HS-5 (cell line): ENCODE results near the gene TAS2R41.
"Not testable (repeated sequence)": the region's sequence is repeated elsewhere in the genome, so short reads cannot be mapped to it uniquely, and the experiment has no call there.

Source experiments
- DNase-seq: peaks from one replicate; pipeline ENCODE4 v3.0.0-alpha.2; 2012; ENCODE audit warnings: low read depth

Gene TAS2R41

GRCh38 chr7:143518941-143519340 is 41.3 kb downstream of the TAS2R41 start:
- no peak for DNase-seq

DNA sequence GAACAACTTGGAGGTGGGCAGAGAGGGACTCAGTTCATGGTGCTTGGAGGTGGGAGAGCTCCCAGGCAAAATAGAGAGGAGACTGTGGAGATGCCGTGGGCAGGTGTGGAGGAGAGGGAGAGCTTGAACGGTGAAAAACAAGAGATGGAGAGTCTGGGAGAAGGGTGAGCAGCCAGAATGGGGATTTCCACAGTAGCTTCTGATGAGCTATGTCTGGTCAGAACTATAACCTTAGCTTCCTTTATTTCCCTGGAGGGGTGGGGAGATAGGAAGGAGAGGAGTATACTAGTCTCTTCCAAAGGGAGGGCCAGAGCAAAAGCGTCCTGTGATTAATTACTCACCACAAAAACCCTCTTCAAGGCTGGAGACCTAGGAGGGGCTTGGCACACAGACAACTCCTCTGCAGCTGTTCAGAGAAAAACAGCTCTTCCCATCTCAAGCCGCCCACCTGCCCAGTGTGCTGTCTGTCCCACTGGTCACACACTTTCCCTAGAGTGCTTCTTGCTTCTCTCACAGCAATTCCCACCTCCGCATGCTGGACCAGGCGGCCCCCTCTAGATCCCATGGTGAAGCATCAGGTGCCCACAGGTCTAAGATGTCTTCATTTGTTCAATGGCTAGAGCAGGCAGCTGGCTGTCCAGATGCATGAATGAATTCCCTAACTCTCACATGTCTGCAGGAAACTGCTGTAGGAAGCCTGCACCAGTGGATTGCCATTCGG is 41.9 kb downstream of the TAS2R41 start:
- peak; percentile 16 for DNase-seq

DNA sequence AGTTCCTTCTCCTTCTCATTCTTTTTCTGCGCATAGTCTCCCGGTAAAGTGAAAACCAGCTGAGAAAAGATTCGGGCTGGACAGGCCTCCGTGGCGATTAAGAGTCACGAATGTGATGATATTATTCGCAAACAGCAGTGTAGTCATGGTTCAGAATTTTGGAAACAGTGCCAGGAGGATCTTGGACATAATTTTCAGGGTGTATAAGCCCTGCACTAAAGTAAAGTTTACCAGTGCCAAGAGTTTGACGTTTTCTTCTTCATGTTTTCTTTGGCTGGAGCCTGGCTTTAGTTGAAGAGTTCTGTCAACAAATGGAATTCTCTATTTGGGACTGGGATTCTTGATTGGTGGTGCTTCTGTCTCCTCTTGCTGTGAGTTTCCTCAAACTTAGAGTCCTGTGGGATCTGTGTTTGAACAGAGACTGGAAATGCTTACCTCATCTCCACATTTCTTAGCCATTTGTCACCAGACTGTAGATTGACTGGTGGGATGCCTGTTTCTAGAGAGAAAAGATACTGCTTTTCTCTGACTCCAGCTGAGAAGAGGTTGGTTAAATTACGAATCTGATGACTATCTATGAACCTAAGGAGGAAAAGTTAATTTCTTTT is 44.7 kb downstream of the TAS2R41 start:
- DNase-seq, result not testable (repeated sequence)
